SK-N-MC (cell line): ENCODE measurements around the gene BIK.

ENCODE experiments used
- DNase-seq: peaks from one replicate; pipeline ENCODE4 v3.0.0-alpha.2; 2011; ENCODE audit warnings: low read depth, low spot score
- H3K27ac ChIP-seq: fragments of 200-600 bp; sonication (generic); 2 replicates; pipeline ENCODE4 v1.5.1; 2016; ENCODE audit warnings: mixed run types
- H3K36me3 ChIP-seq: fragments of 200-600 bp; sonication (generic); 2 replicates; pipeline ENCODE4 v1.6.1; 2017; ENCODE audit warnings: antibody characterized with exemption, low read length, mixed read lengths; ENCODE audit not compliant: insufficient read depth
- H3K4me3 ChIP-seq: fragments of 200-600 bp; sonication (generic); 2 replicates; pipeline ENCODE4 v1.5.1; 2016
- H3K9ac ChIP-seq: fragments of 200-600 bp; sonication (generic); 2 replicates; pipeline ENCODE4 v1.8.0; 2017; ENCODE audit warnings: mixed run types, mixed read lengths; ENCODE audit not compliant: insufficient read length
- H3K9me3 ChIP-seq: fragments of 200-600 bp; sonication (generic); 2 replicates; pipeline ENCODE4 v1.6.1; 2017; ENCODE audit warnings: low read depth, mild to moderate bottlenecking, antibody characterized with exemption, low read length, moderate library complexity, mixed read lengths
- EZH2 ChIP-seq: fragments of 200-600 bp; sonication (generic); IDR thresholded peaks from one replicate; pipeline ENCODE4 v1.6.1; 2017; ENCODE audit warnings: antibody characterized with exemption
- FOXP2 ChIP-seq: optimal IDR thresholded peaks from 2 replicates; pipeline ENCODE3; 2011; ENCODE audit warnings: mild to moderate bottlenecking, moderate library complexity; ENCODE audit not compliant: insufficient read depth; ENCODE audit errors: extremely low read length, control extremely low read depth
- POLR2AphosphoS5 ChIP-seq: IDR thresholded peaks from 2 replicates; pipeline ENCODE4 v1.6.1; 2012; ENCODE audit warnings: mild to moderate bottlenecking, low read depth, low read length, borderline replicate concordance

BIK gene

DNA sequence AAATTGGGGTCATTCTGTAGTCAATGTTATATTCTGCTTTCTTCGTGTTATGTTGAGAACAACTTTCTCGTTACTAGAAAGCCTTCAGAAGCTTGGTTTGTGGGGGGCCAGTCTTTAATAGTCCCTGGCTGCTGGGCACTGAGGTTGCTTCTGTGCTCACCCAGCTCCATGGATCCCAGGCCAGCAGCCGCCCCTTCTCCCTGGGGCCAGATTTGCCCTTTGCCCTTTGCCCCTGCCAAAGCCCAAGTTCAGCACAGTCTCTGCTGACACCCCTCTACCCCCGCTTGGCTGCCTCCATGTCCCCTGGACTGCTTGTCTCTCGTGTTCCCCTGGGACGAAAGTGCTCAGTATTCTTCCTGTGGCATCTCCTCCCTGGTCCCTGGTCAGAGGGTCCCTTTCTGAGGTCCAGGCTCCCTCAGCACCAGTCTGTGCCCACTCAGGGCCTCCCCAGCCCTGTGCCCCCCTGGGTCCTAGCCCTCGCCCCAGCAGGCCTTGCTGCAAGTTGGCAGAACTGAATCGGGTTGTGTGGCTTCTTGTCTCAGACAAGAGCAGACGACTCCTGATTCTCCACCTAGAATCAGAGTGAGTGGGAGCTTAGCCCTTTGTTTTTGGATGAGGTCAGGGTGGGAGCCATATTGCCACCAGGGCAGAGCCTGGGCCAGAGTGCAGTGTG lies 47.5 kb downstream of the BIK start:
- Histone ChIP-seq H3K9ac (no peak overlapping the region), H3K27ac (no peak overlapping the region), H3K36me3 (no peaks in the 10 kb centered on the region; the same call in 1 of the 2 replicates), H3K4me3 (no peak overlapping the region), H3K9me3 (no peaks in the 10 kb centered on the region)
- no peak for TF ChIP-seq FOXP2
- TF ChIP-seq POLR2AphosphoS5: no peak
- no peak for TF ChIP-seq EZH2
- no peak for DNase-seq

- H3K36me3 ChIP-seq: no peaks in the 10 kb centered on the region; the same call in 1 of the 2 replicates
- no peak for DNase-seq
- no peak for TF ChIP-seq POLR2AphosphoS5
- TF ChIP-seq FOXP2: no peak
- no peak for TF ChIP-seq EZH2
- H3K27ac ChIP-seq: no peak overlapping the region
- no peak overlapping the region for H3K4me3 ChIP-seq
- no peaks in the 10 kb centered on the region for H3K9me3 ChIP-seq
- H3K9ac ChIP-seq: no peak overlapping the region
Observed at GRCh38 chr22:43158778-43159483, 48.4 kb downstream of the BIK start.

- Histone ChIP-seq H3K9ac (no peak overlapping the region), H3K4me3 (no peak overlapping the region), H3K9me3 (no peaks in the 10 kb centered on the region), H3K36me3 (no peaks in the 10 kb centered on the region; the same call in 1 of the 2 replicates), H3K27ac (no peak overlapping the region)
- DNase-seq: no peak
- no peak for TF ChIP-seq FOXP2
Observed at GRCh38 chr22:43159484-43160178, 49.1 kb downstream of the BIK start.

DNA sequence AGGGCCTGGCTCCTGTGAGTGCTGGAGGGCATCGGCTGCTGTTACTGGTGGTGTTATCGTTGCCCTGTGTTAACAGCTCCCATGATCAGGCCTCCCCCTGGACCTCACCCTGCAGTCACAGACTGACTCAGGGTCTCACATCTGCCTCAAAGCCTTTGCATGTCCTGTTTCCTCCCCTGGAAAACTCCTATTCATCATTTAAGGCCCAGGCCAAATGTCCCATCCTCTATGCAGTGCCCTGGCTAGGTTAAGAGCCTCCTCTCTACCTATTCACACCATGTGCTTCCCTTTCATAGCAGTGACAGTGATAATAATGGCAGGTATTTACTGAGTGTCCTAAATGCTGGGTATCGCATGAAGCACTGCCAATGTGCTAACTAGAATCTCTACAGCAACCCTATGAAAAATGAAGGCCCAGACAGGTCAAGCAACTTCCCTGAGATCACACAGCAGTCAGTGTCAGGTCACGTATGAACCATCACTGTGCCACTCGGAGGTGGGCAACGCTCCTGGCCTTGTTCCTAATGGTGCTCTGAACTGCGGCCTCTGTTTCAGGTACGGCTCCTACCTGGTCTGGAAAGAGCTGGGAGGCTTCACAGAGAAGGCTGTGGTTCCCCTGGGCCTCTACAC lies 50.1 kb downstream of the BIK start:
- Histone ChIP-seq H3K9me3 (no peaks in the 10 kb centered on the region), H3K27ac (no peak overlapping the region), H3K36me3 (no peaks in the 10 kb centered on the region; the same call in 1 of the 2 replicates), H3K9ac (no peak overlapping the region), H3K4me3 (no peak overlapping the region)
- TF ChIP-seq FOXP2 (no peak), POLR2AphosphoS5 (no peak), EZH2 (no peak)
- DNase-seq: no peak

DNA sequence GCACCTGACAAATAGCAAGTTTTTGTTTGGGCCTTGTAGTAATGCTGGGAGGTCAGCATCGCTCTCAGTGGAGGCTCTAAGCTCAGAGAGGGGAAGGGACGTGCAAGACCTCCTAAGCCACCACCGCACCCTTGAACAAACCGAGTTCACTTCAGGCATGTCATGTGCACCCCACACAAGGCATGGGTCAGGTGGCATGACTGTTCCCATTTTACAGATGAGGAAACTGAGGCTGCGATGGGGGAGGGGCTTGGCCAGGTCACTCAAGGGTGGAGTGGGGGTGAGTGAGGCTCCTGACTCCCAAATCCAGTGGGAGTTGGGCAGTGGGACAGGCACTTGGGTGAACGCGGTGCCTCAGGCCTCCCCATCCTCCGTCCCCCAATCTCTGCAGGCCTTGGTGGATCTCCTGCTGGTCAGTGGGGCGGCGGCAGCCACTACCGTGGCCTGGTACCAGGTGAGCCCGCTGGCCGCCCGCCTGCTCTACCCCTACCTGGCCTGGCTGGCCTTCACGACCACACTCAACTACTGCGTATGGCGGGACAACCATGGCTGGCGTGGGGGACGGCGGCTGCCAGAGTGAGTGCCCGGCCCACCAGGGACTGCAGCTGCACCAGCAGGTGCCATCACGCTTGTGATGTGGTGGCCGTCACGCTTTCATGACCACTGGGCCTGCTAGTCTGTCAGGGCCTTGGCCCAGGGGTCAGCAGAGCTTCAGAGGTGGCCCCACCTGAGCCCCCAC lies 52.0 kb downstream of the BIK start:
- DNase-seq: no peak
- Histone ChIP-seq H3K9ac (no peak overlapping the region), H3K27ac (no peak overlapping the region), H3K36me3 (no peaks in the 10 kb centered on the region; the same call in 1 of the 2 replicates), H3K4me3 (no peak overlapping the region), H3K9me3 (no peaks in the 10 kb centered on the region)
- no peak for TF ChIP-seq EZH2
- TF ChIP-seq POLR2AphosphoS5: no peak
- TF ChIP-seq FOXP2: no peak

DNA sequence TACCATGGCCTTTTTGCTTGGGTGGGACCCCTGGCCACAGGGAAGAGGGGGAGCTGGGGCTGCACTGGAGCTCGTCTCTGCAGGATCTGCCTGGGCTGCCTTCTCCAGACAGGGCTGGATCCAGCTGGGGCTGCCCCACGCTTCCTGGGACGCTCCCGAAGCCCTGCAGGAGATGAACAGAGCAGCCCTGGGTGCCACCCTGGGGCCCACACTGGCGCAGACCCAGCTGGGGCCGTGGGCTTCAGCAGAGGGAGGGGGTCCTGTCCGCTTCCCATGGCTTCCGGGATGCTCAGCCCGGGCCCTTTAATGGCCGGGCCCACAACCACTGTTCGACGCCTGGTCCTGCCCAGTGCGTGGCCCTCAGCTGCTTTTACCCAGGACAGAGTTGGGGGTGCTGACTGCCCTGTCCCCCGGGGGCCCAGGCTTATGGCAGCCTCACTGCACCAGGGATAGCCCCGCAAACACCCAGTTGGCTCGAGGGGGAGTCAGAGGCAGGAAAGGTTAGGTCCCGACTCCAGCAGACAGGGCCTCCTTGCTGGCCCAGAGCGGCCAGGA lies 52.8 kb downstream of the BIK start:
- Histone ChIP-seq H3K4me3 (no peak overlapping the region), H3K36me3 (peaks cover 4% of the 10 kb centered on the region; the same call in 1 of the 2 replicates), H3K9me3 (no peaks in the 10 kb centered on the region), H3K9ac (no peak overlapping the region), H3K27ac (no peak overlapping the region)
- DNase-seq: no peak
- TF ChIP-seq FOXP2: no peak
- no peak for TF ChIP-seq POLR2AphosphoS5
- no peak for TF ChIP-seq EZH2

- no peak for DNase-seq
- Histone ChIP-seq H3K9me3 (no peaks in the 10 kb centered on the region), H3K27ac (no peak overlapping the region), H3K36me3 (peaks cover 5% of the 10 kb centered on the region; the same call in 1 of the 2 replicates), H3K9ac (no peak overlapping the region), H3K4me3 (no peak overlapping the region)
- no peak for TF ChIP-seq POLR2AphosphoS5
- TF ChIP-seq EZH2: no peak
- TF ChIP-seq FOXP2: no peak
Observed at GRCh38 chr22:43164636-43165035, 54.1 kb downstream of the BIK start.
